ENCODE data around the gene COL8A1.

COL8A1 gene

DNA sequence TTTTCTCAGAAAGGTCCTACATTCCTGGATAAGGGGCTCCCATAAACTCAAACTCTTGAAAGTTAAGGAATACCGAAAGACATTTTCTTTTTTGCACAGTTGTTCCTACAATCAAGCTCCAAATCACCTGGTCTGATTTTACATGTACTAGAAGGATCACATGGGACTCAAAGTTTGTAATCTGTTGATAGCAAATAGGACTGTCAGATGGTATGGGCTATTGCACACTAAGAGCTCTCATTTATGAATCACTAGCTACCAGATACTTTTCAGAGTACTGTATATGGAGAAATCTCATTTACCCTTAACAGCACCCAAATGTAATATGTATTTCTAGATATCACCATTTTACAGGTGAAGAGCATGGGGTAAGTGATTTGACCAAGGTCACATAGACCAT, 129.7 kb downstream of the COL8A1 start:
- DNase-seq (ENCODE audit: low read depth): no peak
- no peak overlapping the region for H3K4me3 ChIP-seq (ENCODE audit: control insufficient read depth, low read depth, low read length)
- TF ChIP-seq, protein P1, sequence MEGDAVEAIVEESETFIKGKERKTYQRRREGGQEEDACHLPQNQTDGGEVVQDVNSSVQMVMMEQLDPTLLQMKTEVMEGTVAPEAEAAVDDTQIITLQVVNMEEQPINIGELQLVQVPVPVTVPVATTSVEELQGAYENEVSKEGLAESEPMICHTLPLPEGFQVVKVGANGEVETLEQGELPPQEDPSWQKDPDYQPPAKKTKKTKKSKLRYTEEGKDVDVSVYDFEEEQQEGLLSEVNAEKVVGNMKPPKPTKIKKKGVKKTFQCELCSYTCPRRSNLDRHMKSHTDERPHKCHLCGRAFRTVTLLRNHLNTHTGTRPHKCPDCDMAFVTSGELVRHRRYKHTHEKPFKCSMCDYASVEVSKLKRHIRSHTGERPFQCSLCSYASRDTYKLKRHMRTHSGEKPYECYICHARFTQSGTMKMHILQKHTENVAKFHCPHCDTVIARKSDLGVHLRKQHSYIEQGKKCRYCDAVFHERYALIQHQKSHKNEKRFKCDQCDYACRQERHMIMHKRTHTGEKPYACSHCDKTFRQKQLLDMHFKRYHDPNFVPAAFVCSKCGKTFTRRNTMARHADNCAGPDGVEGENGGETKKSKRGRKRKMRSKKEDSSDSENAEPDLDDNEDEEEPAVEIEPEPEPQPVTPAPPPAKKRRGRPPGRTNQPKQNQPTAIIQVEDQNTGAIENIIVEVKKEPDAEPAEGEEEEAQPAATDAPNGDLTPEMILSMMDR (IDR thresholded peaks at IDR 0.05; ENCODE audit: control insufficient read depth, insufficient read depth, low read depth, low read length, missing control alignments): no peak

DNA sequence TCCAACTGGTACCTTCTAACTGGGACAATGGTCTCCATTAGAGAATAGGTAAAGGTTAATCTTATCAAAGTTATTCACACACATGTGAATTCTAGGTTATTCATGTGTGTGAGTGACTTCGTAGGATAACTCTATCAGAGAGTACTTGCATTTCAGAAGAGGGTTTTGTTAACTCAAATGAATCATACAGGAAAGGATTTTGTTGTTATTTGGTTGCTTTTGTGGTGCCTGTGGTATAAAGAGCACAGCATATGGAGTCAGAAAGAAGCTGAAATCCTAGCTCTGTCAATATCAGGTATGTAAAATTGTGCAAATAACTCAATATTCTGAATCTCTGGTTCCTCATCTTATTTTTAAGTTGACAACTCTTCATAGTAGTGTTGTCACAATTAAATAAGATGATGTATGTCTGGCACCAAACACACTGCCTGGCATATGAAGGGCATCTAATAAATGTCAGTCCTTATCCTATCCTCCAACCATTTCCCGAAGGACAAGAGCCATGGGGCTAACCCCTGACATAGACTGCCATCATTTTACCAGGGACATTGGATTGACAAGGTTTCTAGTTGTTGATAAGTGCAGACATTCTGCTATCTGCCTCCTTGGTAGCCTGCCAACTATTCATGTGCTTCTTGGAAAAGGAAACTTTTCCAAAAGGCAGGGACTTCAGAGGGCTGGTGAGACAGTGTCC, 130.6 kb downstream of the COL8A1 start:
- TF ChIP-seq, protein P1 (IDR thresholded peaks at IDR 0.05; ENCODE audit: control insufficient read depth, insufficient read depth, low read depth, low read length, missing control alignments): no peak
- DNase-seq (ENCODE audit: low read depth): no peak

DNA sequence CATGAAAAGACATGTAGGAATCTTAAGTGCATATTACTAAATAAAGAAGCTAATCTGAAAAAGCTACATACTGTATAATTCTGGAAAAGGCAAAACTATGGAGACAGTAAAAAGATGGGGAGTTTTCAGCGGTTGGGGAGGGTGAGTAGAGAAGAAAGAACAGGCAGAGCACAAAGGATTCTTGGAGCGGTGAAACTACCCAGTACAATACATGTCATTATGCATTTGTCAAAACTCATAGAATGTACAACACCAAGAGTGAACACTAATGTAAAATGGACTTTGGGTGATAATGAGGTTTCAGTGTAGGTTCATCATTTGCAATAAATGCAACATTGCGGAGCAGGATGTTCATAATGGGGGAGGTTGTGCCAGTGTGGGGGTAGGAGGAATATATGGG, 133.8 kb downstream of the COL8A1 start:
- no peak for DNase-seq (ENCODE audit: low read depth)
- TF ChIP-seq, protein P1 (IDR thresholded peaks at IDR 0.05; ENCODE audit: control insufficient read depth, insufficient read depth, low read depth, low read length, missing control alignments): no peak
- no peak overlapping the region for H3K4me3 ChIP-seq (ENCODE audit: control insufficient read depth, low read depth, low read length)

More for the DNA sequence above, 130.6 kb downstream of the COL8A1 start:
- H3K4me3 ChIP-seq (ENCODE audit: control insufficient read depth, low read depth, low read length): no peak overlapping the region

DNA sequence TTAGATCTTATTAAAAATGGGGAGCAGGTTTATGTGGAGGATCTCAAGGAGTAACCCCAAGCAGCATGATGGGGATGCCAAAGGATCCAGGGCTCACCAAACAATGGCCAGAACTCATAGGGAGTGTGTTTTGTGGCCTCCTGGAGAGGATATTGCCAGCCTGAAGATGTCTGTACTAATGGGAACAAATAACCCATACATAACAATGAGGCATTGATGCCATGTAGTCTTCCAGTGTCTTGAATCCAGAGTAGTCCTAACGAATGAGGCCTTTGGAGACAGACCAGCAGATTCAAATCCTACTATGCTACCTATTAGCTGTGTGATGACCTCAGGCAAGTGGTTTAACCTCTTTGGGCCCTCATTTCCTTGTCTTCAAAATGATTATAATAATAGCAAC, 134.3 kb downstream of the COL8A1 start:
- TF ChIP-seq, protein P1 (IDR thresholded peaks at IDR 0.05; ENCODE audit: control insufficient read depth, insufficient read depth, low read depth, low read length, missing control alignments): no peak
- H3K4me3 ChIP-seq (ENCODE audit: control insufficient read depth, low read depth, low read length): no peak overlapping the region
- no peak for DNase-seq (ENCODE audit: low read depth)

DNA sequence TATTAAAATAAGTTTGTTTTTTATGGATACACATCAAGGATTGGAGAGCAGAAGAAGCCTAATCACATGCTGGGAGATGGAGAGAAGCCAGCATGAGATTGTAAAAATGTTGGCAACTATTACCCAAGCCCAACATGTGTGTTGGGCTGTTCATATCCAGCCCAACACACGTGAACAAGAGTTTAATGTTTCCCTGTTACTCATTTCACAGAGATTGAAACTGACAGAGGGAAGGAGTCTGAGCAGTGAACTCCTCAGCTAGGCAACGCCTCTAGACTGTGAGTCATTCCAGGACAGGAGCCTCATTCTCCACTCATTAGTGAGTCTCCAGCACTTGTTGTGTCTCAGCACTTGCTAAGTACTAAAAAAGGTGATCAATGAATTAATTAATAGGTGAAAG, 136.1 kb downstream of the COL8A1 start:
- TF ChIP-seq, protein P1 (IDR thresholded peaks at IDR 0.05; ENCODE audit: control insufficient read depth, insufficient read depth, low read depth, low read length, missing control alignments): no peak
- DNase-seq (ENCODE audit: low read depth): peak; percentile 75
- no peak overlapping the region for H3K4me3 ChIP-seq (ENCODE audit: control insufficient read depth, low read depth, low read length)

DNA sequence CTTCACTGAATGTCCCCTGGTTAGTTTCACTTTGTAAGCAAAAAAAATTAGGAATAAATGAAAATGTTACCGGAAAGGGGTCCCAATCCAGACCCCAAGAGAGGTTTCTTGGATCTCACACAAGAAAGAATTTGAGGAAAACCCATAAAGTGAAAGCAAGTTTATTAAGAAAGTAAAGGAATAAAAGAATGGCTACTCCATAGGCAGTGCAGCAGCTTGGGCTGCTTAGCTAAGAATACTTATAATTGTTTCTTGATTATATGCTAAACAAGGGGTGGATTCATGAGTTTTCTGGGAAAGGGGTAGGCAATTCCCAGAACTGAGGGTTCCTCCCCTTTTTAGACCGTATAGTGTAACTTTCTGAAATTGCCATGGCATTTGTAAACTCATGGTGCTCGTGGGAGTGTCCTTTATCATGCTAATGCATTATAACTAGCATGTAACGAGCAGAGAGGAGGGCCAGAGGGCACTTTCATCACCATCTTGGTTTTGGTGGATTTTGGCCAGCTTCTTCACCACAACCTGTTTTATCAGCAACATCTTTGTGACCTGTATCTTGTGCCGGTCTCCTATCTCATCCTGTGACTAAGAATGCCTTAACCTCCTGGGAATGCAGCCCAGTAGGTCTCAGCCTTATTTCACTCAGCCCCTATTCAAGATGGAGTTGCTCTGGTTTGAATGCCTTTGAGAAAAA, 138.3 kb downstream of the COL8A1 start:
- TF ChIP-seq, protein P1 (IDR thresholded peaks at IDR 0.05; ENCODE audit: control insufficient read depth, insufficient read depth, low read depth, low read length, missing control alignments): no peak
- no peak for DNase-seq (ENCODE audit: low read depth)
- no peak overlapping the region for H3K4me3 ChIP-seq (ENCODE audit: control insufficient read depth, low read depth, low read length)
